GM18498 (cell line): ENCODE measurements around the gene C12orf50.
"Not testable (repeated sequence)": the region's sequence is repeated elsewhere in the genome, so short reads cannot be mapped to it uniquely, and the experiment has no call there.

Source experiments
- ATAC-seq: cut with Tn5 transposase; IDR thresholded peaks from one replicate; pipeline ENCODE4 v1.9.1; 2021; ENCODE audit warnings: mild to moderate bottlenecking, moderate library complexity; ENCODE audit not compliant: unreplicated experiment

C12orf50 gene

DNA sequence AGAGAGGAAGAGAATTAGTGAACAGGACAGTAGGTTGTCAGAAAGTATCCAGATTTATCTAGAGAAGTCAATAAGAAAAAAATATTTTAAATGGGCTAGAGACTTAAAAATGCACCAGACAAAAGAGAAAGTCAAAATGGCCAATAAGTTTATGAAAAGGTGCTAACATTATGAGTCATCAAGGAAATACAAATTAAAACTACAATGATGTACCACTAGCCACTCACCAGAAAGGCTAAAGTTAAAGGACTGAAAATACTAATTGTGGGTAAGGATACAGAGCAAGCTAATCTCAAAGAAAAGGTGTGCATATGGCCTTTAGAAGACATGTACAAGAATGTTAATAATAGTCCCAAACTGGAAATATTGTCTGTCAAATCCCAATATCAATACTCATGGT lies 37.7 kb downstream of the C12orf50 start:
- ATAC-seq: no peak

DNA sequence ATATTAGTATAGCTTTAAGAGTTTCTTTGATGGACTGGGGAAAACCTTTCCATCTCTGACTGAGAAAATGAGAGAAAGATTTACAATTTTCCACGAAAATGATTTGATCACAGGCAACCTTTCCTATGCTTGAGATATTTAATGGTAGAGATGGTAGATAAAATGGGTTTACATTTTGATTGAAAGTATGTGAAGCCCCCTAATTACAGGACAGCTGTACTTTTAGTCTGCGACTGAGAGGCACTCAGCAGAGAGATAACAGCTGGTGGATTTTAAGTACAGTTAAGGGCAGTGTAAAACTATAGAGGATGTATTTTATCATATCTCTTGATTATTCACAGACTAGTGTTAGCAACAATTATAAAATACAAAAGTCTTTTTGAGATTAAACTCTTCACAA lies 40.7 kb downstream of the C12orf50 start:
- ATAC-seq: no peak

DNA sequence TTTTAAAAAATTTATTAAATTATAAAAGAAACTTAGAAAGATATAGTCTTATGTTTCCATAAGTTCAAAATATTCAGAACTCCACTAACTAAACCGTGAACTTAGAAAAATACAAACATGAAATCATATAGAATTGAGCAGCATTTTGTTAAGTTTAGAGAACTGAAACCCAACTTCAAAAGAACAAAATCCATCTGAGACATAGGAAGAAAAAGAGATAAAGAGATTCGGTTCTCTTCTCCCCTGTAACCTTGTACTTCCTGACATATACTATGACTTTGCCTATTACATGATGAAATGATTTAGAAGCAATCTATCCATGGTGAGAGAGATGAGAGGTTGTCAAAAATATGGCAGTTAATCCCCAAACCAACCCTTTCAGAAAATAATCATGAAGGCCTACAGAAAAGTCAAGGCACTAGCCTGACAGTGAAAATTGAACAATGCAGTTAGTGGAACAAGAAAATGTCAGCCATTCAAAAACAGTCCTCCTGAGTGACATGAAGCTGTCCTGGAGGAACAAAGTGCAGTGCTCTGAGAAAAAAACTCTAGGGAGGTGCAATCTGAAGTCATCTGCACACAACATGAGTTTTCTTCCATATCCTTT lies 44.0 kb downstream of the C12orf50 start:
- ATAC-seq: no peak

DNA sequence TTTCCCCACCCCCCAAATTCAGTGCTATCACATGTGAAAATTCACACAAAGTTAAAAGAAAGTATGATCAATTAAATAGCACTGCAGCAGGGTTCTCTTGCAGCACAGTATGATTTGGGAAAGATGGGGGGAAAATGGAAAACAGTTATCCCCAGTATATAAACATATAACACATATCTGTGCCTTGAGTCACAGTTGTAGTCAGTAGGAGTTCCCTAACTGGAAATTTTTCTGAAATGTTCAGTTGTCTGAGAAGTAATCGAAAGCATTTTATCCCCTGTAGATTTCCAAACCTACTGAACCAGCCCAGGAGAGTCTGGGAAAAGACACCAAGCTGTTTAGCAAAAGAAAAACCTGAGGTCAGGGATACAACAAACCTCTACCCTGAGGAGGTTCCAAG lies 47.0 kb downstream of the C12orf50 start:
- no peak for ATAC-seq

DNA sequence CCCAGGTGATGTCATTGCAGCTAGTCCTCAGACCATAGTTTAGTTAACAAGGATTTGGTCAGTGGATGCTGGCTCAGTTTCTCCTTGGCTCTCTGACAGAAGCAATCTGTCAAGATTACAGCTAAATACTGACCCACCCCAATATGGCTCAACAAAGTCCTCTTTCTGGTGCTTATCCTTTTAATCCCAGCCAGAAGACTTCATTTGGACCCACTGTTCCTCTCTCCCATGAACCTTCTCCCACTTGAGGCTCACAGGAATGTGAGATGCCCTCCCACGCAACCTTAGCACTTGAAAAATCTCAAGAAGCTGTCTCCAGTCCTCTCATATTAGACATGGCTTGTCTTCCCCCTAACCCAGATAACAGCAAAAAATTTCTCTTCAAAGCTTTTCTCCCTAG lies 47.7 kb downstream of the C12orf50 start:
- no peak for ATAC-seq

DNA sequence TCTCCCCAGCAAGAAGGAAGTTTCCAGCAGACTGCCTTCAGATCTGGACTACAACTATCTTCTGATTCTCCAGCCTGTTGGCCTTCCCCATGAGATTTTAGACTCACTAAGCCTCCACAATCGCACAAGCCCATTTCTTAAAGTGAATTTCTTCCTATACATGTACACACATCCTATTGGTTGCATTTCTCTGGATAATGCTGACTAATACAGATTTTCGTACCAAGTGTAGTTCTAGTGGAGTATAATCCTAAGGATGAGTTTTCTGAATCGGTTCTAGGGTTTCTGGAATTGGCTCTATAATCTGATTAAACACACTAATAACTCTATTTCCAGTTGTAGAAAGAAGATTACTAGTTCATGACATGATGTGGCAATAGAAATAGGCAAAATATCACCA lies 53.3 kb downstream of the C12orf50 start:
- no peak for ATAC-seq

DNA sequence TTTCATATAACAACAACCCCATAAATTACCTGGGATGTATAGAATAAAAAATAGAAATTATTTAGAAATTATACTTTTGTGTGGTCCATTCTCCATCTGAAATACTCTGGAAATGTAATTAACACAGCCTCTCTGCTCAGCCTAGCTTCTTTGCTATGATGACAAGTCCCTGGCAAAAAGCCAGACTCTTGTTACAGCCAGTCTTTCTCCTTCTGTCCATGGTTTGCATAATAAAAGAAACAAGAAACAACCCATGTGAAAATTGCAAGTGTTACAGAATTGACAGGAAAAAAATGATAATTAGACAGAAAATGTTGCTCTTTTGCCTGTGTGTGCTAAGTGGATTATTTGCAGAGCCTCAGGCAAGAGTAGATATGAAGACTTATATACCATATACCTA lies 61.3 kb downstream of the C12orf50 start:
- ATAC-seq: no peak

DNA sequence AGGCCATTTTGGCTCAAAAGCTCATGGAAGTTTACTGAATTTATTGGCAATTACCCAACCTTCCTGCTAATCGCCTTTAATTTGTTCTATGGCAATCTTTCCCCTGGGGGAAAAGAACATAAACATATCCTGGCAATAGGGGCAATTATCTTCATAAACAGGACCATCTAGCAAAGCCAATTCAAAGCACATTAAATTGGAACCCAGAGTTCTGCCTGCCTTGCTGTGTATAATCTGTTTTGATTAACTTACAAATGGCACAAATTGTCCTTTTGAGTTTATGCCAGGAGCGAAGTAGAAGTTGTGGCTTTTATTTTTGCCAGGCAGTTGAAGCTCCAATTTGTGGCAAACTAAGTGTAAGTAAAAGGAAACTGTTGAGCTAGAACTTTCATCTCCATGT lies 68.6 kb downstream of the C12orf50 start:
- ATAC-seq: no peak

DNA sequence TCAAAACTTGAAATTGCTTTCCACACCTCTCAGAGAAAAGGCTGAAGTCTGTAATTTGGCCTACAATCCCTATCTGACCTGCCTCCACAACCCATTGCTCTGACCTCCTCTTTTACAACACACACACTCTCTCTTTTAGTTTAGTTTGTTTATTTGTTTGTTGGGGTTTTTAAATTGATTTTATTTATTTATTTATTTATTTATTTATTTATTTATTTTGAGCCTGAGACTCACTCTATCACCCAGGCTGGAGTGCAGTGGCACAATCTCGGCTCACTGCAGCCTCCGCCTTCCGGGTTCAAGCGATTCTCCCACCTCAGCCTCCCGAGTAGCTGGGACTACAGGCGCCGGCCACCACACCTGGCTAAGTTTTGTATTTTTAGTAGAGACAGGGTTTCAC lies 75.2 kb downstream of the C12orf50 start:
- ATAC-seq: not testable (repeated sequence)

DNA sequence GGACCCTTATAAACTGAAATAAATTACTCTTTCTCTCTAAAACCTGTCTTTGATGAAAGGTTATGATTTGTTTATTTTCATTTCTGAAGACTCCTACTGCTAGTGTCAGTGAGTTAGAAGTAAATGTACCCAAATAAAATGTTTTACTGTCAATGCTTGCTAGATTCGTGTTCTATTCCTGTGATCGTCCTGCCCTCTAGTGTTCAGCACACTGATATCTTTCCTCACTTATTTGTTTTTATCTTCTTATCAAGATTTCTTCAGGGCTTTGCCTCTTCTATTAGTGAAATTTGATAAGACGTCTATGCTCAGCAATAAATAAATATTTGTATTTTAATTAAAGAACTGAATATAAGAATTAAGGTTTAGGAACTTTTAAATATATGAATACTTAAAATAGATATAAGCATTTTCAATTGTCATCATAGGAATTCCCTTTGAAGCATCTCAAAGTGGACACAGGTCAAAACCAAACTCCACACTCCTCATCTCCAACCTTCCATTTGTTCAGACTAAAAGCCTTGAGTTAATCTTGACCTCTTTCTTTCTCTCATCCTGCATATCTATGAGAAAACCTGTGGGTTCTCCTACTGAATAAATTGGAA lies 75.8 kb downstream of the C12orf50 start:
- peak; percentile 52 for ATAC-seq

DNA sequence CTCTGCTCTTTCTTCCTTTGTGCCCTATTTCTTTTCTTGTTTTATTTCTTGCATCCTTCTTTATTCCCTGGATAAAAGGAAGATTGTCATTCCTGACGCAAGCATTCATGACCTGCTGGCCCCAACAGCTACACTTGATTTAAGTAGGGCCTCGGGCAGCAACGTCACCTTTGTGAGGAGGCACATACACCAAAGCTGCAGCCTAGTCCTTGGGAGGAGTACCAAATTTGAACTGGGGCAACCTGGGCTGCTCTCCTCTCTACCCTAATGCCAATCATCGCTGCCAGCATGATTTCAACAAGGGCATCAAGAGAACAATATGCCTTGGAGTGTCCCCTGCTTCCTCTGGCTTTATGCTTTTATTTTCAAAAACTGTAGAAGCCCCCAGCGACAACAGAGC lies 76.4 kb downstream of the C12orf50 start:
- no peak for ATAC-seq

DNA sequence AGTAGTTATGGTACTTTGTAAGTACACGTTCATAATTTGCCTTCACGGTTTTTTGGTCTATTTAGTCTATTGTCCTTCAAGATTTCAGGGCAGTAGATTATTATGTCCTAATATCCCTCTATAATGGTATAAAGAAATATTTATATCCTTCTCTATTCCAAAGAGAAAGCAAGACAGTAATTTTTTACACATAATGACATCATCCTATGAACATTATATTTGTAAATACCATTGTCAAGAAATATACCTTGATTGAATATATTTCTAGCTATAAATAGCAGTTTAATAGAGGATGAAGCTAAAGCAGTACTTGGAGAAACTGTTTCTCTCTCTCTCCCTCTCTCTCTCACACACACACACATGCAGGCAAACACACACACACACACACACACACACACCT lies 77.0 kb downstream of the C12orf50 start:
- no peak for ATAC-seq

DNA sequence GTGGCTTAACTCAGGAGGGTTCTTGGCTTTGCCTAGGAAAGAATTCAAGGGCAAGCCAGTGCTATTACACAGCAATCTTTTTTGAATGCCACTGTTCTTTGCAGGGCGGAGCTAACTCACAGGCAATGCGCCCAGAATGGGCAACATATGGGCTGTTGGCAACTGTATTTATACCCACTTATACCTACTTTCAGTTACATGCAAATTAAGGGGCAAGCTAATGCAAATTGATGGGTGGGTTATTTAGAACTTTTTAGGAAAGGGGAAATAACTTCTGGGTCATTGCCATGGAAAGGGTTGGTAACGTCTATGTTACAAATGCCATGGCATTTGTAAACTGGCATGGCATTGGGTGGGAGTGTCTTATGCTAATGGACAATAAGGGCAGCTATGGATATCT lies 85.4 kb downstream of the C12orf50 start:
- no peak for ATAC-seq

DNA sequence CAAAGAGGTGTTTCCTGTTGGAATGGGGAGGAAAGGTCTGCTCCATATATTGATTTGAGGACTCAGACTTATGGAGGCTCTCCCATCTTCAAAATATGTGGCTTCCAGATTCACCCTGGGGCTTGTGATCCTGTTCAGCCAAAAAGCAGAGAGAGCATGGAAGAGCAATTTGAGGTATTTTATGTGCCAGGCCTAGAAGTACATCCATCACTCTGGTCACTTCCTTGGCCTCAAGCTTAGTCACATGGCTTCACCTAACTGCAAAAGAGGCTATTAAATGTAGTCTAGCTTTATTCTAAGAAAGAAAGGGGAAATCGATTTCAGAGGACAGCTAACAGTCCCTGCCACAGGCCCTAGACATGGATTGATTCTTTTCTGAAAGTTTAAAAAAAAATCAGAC lies 86.2 kb downstream of the C12orf50 start:
- no peak for ATAC-seq

DNA sequence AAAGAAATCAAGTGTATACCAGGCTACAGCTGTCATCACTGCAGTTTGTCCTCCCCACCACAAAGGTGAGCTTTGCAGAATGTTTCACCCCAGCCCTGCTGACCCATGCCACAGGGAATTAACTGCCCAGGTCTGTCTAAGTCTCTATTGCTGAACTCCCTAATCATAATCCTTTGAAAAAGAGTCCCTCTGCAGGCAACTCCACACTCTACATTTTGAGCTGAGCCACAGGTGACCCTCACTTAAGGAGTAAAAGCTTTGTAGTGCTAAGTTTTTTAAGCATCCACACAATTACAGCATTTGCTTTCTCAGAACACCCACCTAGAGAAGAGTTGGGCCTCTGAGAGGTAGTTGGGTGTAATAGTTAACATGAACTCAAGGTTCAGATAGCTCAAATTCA lies 90.0 kb downstream of the C12orf50 start:
- no peak for ATAC-seq

DNA sequence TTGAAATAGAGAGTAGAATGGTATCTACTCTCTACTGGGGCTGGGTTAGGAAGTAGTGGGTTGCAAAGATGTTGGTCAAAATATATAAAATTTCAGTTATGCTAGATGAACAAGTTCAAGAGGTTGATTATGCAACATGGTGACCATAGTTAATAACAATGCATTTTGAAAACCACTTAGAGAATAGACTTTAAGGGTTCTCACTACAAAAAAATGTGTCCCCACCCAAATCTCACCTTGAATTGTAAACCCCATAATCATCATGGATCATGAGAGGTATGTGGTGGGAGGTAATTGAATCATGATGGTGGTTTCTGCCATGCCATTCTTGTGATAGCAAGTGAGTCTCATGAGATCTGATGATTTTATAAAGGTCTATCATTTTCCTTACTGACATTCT lies 94.0 kb downstream of the C12orf50 start:
- ATAC-seq: no peak

DNA sequence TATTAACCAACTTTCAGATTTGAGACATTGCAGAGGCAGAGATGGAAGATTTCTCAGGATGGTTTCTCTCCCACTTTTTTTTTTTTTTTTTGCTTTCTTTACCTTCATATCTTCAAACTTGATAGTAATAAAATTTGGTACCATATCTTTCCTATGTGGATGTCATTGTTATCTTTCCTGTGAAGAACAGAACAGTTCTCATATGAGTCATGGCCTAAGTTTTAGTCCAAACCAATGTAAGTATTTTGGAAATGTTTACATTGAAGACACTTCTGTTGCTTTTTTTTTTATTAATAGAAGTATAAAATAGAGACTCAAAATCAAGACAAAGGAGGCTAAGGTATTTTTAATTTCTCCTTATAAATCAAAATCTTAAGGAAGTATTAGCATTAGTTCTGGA lies 95.2 kb downstream of the C12orf50 start:
- ATAC-seq: no peak

DNA sequence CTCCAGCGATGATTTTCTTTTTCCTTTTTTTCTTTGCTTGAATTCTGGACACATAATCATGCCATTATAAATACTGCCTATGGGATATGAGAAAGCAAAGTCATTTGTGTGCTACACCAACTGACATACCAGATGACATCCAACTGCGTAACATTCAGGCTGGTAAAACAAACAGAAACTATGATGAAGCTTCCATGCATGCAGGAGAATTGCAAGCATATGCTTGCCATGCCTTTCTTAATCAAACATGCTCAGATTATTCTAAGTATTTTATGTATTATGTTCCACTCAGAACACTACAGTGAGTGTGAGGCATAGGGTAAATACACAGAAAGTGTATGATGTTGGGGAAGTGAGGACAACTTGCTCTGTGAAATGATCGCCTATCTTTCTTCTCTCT lies 97.4 kb downstream of the C12orf50 start:
- no peak for ATAC-seq

DNA sequence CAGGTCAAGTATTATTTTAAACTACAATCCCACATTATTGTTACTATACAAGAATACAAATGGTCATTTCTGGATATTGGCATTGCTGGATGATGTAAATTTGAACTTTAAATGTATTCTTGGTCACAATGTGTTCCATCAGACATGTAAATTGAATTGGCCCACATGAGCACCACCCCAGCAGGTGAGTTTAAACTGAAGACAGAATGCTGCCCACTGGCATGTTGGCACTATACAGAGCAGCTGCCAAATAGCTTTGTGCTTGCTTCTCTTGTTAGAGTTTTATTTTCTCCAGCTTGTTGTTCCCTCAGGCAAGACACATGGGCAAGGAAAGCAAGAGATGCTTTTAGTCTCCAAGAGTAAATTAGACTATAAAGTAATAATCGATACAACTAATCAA lies 98.6 kb downstream of the C12orf50 start:
- no peak for ATAC-seq
